Fibroblast of peridontal ligament (primary cell): ENCODE measurements around the gene AKR7A2.

Source experiments
- DNase-seq: peaks from one replicate; pipeline ENCODE4 v3.0.0-alpha.2; 2010; ENCODE audit errors: extremely low read depth

Gene AKR7A2

GRCh38 chr1:19325958-19326747 is 14.2 kb upstream of the AKR7A2 start:
- no peak for DNase-seq

GRCh38 chr1:19325368-19325957 is 13.5 kb upstream of the AKR7A2 start:
- no peak for DNase-seq

GRCh38 chr1:19324665-19324990 is 12.7 kb upstream of the AKR7A2 start:
- no peak for DNase-seq

- DNase-seq, result no peak
Observed at GRCh38 chr1:19323987-19324664, 12.2 kb upstream of the AKR7A2 start.

GRCh38 chr1:19322481-19322880 is 10.5 kb upstream of the AKR7A2 start:
- no peak for DNase-seq

- no peak for DNase-seq
Observed at GRCh38 chr1:19321071-19321470, 9.1 kb upstream of the AKR7A2 start.

- DNase-seq, result no peak
Observed at GRCh38 chr1:19319196-19319595, 7.3 kb upstream of the AKR7A2 start.

- DNase-seq, result no peak
Observed at GRCh38 chr1:19317126-19317910, 5.4 kb upstream of the AKR7A2 start.

GRCh38 chr1:19315378-19316198 is 3.6 kb upstream of the AKR7A2 start:
- no peak for DNase-seq

- no peak for DNase-seq
Observed at GRCh38 chr1:19313961-19314882, 2.3 kb upstream of the AKR7A2 start.

- no peak for DNase-seq
Observed at GRCh38 chr1:19313636-19313959, 1.7 kb upstream of the AKR7A2 start.

- peak; percentile 11 for DNase-seq
Observed at GRCh38 chr1:19312782-19313635, 1.1 kb upstream of the AKR7A2 start.

- no peak for DNase-seq
Observed at GRCh38 chr1:19311503-19311930, 427 bp downstream of the AKR7A2 start.

GRCh38 chr1:19310720-19311502 is 1.0 kb downstream of the AKR7A2 start:
- peak; percentile 12 for DNase-seq

- no peak for DNase-seq
Observed at GRCh38 chr1:19310061-19310460, 1.9 kb downstream of the AKR7A2 start.

GRCh38 chr1:19309123-19309813 is 2.7 kb downstream of the AKR7A2 start:
- DNase-seq, result peak; percentile 90

- no peak for DNase-seq
Observed at GRCh38 chr1:19308509-19308907, 3.4 kb downstream of the AKR7A2 start.
